ENCODE measurements around the gene WDR48.

The WDR48 gene

DNA sequence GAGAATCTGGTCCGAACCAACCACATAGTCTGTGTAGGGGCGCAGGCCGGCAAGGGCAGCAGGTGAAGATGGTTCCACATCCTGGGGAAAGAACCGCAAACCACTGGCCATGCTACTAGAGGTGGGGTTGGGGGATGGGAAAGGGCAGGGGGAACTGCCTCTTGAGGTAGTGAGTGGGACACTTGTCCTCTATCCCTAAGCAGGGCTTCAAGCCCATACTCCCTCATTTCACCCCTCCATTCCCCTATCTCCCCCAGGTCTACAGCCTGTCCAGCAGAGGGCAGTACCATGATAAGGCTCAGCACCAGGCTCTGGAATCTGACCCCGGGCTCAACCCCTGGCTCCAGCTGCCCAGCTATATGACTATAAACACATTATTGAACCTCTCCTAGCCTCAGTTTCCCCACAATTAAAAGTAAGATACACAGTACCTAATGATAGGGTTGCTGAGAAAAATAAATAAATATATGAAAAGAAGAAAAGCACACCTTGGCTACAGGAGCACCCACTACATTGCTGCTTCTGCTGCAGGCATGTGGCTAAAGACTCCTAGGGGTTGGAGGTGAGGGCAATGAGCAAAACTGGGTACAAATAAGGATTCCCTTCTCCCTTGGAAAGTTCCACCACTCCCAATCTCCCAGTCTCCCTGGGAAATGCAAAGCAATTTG, 49.3 kb downstream of the WDR48 start:
- peak; percentile 46 for DNase-seq (ENCODE audit: low read depth, low spot score)

DNA sequence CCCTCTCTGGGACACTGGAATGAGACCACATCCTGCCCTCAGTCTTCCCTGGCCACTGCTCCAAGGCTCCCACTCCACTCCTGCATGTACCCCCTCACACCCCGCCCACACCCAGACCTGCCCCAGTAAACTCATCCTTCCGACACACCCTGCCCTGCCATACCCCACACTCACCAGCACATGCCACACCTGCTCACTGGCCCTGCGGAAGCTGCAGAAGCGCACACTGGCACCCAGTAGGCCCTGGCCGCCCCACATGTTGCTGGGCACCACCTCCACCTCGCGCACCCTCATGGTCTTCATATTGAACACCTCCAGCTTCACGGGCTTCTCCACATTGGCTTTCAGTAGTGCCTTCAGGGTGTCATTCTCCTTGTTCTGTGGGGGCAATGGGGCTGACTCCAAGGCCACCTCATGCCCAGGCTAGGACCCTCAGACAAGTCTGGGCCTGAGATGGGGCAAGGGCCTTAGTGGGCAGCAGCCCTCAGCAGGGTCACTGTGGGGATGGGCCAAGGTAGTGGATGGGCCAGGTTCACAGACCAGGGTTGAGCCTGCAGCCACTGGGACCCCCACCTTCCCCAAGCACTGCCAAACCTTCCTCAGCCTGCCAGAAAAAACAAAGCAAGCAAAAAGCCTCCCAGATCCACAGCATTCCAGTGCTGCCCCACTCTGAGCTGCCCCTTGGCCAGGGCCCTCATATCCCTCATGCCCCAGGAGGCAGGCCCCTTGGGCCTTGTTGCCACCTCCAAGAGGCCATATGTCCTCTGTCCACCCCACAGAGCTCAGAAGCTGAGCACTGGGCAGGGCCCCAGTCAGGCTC, 50.9 kb downstream of the WDR48 start:
- peak; percentile 17 for DNase-seq (ENCODE audit: low read depth, low spot score)

DNA sequence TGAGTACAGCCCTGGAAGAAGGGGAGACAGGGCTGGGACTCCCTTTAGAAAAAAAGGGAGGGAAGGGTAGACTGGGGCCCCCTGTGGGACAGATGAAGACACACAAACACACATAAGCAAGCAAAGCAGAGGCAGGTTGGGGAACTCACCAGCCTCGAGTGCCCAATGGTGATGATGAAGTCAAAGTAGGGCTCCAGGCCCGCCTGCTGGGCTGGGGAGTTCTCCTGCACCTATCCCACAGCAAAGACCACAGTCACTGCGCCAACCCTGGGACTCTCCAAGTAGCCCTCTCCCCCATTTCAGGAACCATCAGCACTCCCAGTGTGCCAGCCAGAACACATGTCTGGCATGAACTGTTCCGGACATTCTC, 51.5 kb downstream of the WDR48 start:
- no peak for DNase-seq (ENCODE audit: low read depth, low spot score)

DNA sequence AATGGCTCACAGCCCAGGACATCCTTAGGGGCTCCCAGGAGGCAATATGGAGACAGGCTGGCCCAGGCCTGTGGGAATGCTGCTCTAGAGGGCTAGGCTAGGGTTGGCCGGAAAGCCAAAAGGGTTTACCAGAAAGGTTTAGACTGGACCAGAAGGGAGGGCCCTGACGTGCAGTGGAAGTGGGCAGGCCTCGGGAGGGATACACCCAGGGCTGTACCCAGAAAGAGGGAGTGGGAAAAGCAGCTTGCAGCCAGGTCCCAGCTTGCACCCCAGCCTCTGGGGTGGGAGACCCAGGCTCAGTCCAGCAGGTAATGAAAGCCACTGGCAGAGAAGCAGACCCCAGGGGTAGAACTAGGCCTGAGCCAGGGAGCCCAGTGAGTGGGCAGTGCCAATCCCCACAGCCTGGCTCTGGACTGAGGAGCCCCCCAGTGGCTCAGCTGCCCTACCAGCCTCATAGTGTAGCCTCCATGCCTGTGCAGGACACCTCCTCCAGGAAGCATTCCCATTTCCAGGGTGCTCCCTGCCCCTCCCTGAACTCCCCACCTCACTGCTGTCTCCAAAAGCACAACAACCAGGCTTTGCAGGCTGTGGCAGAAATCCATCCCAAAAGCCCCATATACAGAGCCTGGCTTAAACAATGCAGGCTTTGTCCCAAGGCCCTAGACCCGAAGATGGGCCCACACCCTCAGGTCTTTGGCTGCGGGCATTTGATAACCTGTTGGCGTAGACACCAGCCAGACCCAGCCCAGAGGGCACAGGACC, 52.2 kb downstream of the WDR48 start:
- no peak for DNase-seq (ENCODE audit: low read depth, low spot score)

DNA sequence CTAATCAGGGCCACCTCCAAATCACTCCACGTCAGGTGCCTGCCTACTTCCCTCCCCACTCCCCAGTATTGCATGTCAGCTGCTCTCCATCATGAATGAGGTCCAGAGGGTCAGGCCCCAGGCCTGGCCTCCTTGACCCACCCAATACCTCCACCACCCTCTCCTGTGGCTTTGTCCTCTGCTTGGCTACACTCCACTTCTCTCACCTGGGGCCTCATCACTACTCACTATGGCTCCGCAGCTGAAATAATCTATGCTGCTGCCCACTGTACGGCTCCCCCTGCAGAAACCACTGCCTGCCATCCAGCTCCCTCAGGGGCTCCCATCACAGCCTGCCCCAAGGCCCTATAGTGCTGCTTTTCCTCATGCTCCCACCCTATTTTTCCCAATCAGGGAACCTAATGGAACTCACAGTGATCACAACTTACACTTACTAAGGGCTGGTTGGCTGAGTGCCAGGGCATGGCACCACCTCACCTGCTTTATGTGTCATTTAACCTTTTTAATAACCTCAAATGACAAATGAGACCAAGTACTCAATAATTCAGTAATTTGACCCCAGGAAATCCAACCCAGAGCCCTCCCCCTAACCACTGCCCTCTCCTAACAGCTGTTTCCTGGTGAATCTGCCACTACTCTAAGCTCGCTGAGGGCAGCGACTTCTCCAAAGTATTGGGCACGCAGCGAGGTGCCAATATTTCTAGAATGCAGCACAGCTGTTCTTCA, 53.3 kb downstream of the WDR48 start:
- DNase-seq (ENCODE audit: low read depth, low spot score) = no peak

- no peak for DNase-seq (ENCODE audit: low read depth, low spot score)
Measured at GRCh38 chr3:39105687-39106063, 53.9 kb downstream of the WDR48 start.

DNA sequence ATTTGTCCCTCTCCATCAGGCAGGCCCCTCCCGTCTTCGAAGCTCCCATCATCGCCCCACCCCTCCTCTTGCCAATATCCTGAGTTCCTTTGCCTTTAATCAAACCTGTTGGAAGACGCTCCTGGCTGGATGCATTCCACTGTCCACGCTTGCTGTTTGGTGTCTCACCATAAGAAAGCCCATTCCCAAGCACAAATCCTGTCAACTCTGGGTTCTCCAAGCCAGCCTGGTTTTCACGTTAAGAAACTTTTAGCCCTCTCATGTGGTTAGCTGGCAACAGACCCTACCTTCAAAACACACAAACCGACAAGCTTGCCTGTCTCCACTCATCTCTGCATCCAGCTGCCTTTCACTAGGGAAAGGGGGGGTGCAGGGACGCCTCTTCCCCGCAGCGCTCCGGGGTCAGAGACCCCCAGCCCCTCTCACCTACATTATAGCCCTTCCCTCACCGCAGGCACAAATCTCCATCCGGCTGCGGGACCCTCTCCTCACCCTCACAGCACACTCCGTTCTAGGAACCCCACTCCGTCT, 54.5 kb downstream of the WDR48 start:
- DNase-seq (ENCODE audit: low read depth, low spot score) = peak; percentile 50

DNA sequence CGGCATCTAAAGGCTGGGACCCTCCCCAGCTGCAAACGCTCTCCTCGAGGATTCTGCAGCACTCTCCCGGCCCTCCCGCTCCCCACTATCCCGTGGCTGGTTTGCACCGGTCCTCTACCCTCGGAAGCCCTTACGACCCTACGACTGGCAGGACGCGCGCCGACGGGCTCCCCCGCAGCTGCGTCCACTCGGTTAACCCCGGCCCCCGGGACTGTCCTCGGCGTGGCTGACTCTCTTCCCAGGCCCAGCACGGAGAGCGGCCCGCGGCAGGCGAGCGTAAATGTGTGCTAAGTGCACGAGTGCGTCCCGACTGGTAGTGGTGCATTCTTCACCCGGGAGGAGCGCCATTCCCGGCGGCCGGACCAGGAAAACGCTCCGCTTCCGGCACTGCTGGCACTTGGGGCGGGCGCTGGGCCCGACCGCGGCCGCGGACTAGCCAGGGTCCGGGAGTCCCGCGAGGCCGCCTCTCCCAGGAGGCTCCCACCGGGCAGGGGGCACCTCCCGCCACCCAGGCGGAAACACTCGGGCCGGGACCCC, 55.1 kb downstream of the WDR48 start:
- peak; percentile 82 for DNase-seq (ENCODE audit: low read depth, low spot score)

DNA sequence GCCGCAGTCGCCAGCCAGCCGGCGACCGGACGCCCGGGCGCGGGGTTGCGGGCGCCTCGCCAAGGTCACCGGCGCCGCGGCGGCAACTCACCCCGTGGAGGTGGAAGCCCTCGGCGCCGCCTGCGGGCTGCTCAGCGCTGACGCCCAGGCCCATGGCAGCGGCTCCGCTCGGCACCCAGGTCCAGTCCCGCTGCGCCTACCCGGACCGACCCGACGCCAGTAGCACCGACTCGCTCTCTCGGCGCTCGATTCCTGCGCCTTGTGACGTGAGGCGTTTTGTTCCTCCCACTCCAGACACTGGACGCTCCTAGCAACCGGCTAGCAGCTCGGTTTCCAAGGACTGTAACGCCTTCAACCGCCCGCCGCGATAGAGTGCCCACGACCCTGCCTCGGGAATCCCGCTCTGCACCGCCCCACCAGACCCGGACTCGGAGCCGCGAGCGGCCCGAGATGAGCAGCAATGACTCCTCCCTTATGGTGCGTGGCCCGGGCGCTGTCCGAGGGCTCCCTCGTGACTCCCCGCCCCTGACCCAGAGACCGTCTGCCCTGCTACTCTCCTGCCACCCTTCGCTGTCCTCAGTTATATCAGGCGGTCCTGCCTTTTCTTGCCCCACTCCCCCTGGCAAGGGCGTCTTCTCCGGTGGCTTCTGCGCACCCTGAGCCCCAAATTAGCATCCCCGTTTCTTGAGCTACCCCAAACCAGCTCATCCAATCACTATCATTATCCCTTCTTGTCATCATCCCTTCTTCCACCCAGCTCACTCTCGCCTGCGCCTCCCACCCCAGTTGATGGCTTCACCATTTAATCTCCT, 55.8 kb downstream of the WDR48 start, which contains the start of the genes GORASP1 and TTC21A:
Gene GORASP1 (minus strand): TSS at position 240 of the 812 bp plus-strand sequence. CDS start 86 bp downstream, at position 154.
Gene TTC21A (plus strand): TSS at position 293 of the 812 bp plus-strand sequence. CDS start 158 bp downstream, at position 451.
- DNase-seq (ENCODE audit: low read depth, low spot score) = peak; percentile 95

- no peak for DNase-seq (ENCODE audit: low read depth, low spot score)
Measured at GRCh38 chr3:39108200-39108710, 56.4 kb downstream of the WDR48 start.

- no peak for DNase-seq (ENCODE audit: low read depth, low spot score)
Measured at GRCh38 chr3:39109086-39109485, 57.3 kb downstream of the WDR48 start.

GRCh38 chr3:39110041-39110639, 58.3 kb downstream of the WDR48 start:
- no peak for DNase-seq (ENCODE audit: low read depth, low spot score)

DNA sequence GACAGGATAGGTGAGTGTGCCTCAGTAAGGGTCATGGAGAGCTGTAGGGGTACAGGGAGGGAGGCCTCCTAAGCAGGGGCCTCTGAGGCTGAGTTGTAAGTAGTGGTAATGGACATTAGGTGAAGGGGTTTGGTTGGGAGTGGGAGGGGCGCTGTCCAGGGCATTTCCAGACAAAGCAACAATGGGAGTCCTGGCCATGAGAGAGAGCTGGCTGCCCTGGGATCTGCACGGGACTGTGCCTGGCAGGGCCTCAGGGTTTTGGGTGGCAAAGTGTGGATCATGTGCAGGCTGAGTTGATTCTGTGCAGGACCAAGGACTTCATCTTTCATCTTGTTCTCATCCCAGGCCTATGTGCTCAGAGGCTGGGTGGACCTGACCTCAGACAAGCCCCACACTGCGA, 60.3 kb downstream of the WDR48 start:
- no peak for DNase-seq (ENCODE audit: low read depth, low spot score)

DNA sequence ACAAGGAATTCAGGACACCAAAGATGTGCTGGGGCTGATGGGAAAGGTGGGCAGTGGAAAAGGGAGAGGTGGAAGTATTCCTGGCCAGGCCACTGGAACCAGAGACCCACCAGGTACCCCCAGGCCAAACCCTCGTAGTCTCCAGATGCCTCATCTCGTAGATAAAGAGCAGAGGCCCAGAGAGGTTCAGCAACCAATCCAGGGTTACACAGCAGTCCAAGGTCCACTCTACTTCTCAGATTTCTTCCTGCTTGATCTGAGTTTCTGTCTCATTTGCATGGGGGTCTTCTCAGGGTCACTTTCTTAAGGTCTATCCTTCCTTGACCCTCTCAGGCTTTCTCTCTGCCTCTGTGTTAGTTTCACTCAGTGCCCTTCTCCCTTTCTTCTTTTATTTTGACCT, 60.7 kb downstream of the WDR48 start:
- no peak for DNase-seq (ENCODE audit: low read depth, low spot score)

- DNase-seq (ENCODE audit: low read depth, low spot score) = no peak
Measured at GRCh38 chr3:39113291-39113690, 61.5 kb downstream of the WDR48 start.

DNA sequence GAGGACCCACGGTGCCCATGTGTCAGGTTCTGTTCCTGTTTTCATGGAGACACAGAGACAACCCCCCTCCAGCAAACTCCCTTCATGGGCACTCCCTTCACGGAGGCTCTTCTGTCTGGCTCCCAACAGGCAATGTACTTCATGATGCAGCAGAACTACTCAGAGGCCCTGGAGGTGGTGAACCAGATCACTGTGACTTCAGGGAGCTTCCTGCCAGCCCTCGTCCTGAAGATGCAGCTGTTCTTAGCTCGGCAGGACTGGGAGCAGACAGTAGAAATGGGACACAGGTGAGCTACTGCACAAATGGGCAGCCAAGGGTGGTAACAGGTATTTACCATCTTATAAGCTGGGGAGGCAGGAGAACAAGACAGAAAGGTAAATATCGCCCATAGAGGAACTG, 62.6 kb downstream of the WDR48 start:
- no peak for DNase-seq (ENCODE audit: low read depth, low spot score)

GRCh38 chr3:39115870-39116269, 64.1 kb downstream of the WDR48 start:
- DNase-seq (ENCODE audit: low read depth, low spot score) = no peak

GRCh38 chr3:39118079-39118478, 66.3 kb downstream of the WDR48 start:
- no peak for DNase-seq (ENCODE audit: low read depth, low spot score)

- DNase-seq (ENCODE audit: low read depth, low spot score) = no peak
Measured at GRCh38 chr3:39118931-39119660, 67.3 kb downstream of the WDR48 start.
